ENCODE results near the gene S100B.

GRCh38 chr21:46645840-46646239 lies 41.0 kb upstream of the S100B start:
- TF ChIP-seq TAF1 (IDR thresholded peaks at IDR 0.05; ENCODE audit: low read depth, low read length), result no peak
- TF ChIP-seq CTCF (IDR thresholded peaks at IDR 0.05; ENCODE audit: control extremely low read depth in 1 of 3, insufficient read depth in 1 of 3, low read depth in 1 of 3, low read length in 3 of 3), result no peak
- TF ChIP-seq, protein P1, sequence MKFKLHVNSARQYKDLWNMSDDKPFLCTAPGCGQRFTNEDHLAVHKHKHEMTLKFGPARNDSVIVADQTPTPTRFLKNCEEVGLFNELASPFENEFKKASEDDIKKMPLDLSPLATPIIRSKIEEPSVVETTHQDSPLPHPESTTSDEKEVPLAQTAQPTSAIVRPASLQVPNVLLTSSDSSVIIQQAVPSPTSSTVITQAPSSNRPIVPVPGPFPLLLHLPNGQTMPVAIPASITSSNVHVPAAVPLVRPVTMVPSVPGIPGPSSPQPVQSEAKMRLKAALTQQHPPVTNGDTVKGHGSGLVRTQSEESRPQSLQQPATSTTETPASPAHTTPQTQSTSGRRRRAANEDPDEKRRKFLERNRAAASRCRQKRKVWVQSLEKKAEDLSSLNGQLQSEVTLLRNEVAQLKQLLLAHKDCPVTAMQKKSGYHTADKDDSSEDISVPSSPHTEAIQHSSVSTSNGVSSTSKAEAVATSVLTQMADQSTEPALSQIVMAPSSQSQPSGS (IDR thresholded peaks at IDR 0.05; ENCODE audit: low read length), result no peak

All from H1 (cell line).